Effector CD8-positive, alpha-beta T cell (primary cell): ENCODE results near the gene SEPHS2.
"Not testable (repeated sequence)": the region's sequence is repeated elsewhere in the genome, so short reads cannot be mapped to it uniquely, and the experiment has no call there.

Experiments
- DNase-seq: peaks from one replicate; lab custom pipeline; 2025; lab: John Stamatoyannopoulos, UW
- total RNA-seq, 4 experiments: gene quantifications; one replicate each; lab custom pipeline; 2026; lab: John Stamatoyannopoulos, UW

The SEPHS2 gene, protein sequence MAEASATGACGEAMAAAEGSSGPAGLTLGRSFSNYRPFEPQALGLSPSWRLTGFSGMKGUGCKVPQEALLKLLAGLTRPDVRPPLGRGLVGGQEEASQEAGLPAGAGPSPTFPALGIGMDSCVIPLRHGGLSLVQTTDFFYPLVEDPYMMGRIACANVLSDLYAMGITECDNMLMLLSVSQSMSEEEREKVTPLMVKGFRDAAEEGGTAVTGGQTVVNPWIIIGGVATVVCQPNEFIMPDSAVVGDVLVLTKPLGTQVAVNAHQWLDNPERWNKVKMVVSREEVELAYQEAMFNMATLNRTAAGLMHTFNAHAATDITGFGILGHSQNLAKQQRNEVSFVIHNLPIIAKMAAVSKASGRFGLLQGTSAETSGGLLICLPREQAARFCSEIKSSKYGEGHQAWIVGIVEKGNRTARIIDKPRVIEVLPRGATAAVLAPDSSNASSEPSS
- 36.1 to 47.9 (median 40.2) reads per million in 4 experiments for total RNA-seq

- DNase-seq, result peak; percentile 92
These were observed at the start of gene SEPHS2 for GRCh38 chr16:30445408-30446202. Gene SEPHS2 (minus strand): TSS chr16:30445874. CDS start chr16:30445727, 147 bp downstream.

- no peak for DNase-seq
These were observed 49.0 kb upstream of the SEPHS2 start for GRCh38 chr16:30494709-30495108.

DNA sequence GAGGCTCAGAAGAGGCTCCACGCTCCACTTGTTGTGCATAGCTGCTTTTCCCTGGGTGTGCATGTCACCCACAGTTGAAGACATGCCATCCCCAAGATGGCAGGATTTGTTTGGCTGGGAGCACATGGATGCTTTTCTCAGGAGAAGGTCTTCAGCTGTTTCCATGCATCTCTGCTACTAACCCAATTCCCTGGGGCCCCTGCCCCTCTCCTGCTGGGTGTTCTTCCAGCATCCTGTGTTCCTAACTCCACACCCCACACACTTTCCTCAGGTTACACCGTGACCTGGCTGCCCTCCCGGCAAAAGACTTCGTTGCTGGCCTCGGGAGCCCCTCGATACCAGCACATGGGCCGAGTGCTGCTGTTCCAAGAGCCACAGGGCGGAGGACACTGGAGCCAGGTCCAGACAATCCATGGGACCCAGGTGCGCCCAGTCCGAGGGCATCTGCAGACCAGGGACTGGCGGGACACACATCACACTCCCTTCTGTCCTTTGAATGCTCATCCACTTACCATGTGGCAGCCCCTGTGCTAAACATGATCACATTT lies 48.3 kb upstream of the SEPHS2 start:
- DNase-seq, result no peak

DNA sequence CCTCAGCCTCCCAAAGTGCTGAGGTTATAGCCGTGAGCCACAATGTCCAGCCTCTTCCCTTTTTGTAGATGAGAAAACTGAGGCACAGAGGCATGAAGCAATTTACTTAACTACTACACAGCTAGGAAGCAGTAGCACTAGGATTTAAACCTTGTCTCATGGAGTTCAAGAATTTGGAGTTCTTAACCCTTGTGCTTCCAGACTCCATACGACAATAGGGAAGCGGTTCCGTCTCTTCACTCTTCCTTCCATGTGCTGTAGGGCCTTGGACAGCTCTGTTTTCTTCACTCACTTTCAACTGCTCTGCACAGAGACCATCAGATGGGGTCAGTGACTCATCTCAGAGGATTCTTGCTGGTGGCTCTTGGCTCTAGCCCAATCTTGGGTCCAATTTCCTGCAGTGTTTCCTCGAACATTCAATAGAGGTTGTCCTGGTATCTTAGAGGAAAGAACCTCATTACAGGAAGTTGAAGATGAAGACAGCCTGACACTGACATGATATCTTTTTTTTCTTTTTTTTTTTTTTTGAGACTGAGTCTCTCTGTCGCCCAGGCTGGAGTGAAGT lies 46.2 kb upstream of the SEPHS2 start:
- no peak for DNase-seq

DNA sequence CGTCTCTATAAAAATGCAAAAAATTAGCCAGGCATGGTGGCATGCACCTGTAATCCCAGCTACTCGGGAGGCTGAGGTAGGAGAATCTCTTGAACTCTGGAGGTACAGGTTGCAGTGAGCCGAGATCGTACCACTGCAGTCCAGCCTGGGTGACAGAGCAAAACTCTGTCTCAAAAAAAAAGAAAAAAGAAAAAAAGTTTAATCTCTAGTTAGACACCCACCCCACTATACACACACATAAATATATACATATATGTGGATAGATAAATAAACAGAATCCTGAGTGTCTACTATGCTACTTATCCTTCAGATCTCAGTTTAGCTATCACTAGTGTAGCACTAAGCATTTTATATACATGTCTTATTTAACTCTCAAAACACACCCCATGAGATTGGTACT lies 45.6 kb upstream of the SEPHS2 start:
- DNase-seq, result no peak

DNA sequence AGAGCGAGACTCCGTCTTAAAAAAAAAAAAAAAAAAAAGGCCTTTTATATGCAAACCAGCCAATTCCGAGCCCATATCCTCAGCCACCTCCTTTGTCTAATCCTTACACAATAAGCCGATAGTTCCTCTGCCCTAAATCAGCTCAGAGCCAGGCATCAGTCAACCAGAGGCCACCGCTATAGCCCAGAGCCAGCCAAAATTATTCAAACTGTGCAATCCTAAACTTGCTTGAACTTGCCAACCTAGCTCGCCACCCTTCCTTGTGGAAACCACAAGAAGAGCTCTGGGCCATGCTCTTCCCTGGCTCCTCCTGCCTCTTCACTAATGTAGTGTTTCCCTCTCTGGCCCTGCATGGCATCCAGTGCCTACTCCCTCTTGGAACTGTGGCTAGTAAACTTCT lies 44.5 kb upstream of the SEPHS2 start:
- DNase-seq, result no peak

GRCh38 chr16:30488764-30489605 lies 43.3 kb upstream of the SEPHS2 start:
- DNase-seq, result no peak

DNA sequence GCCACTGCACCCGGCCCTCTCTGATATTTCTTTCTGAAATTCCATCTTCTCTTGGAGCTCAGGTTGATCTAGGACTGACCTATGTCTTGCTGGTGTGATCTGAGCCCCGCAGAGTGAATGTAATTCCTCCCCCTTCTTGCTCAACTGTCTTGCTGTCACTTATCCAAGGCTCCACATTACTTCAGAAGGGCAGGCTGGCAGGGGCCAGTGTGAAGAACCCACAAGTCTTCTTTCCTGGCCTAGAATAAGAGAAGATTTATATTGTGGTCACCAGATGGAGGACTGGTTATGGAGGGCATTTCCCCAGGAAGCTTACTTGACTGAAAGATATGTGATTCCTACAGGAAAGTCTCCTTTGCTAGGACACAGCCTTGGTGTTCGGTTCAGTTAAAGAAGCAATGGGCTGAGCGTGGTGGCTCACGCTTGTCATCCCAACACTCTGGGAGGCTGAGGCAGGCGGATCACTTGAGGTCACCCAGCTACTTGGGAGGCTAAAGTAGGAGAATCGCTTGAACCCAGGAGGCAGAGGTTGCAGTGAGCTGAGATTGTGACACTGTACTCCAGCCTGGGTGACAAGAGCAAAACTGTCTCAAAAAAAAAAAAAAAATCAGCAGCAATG lies 40.3 kb upstream of the SEPHS2 start:
- no peak for DNase-seq

DNA sequence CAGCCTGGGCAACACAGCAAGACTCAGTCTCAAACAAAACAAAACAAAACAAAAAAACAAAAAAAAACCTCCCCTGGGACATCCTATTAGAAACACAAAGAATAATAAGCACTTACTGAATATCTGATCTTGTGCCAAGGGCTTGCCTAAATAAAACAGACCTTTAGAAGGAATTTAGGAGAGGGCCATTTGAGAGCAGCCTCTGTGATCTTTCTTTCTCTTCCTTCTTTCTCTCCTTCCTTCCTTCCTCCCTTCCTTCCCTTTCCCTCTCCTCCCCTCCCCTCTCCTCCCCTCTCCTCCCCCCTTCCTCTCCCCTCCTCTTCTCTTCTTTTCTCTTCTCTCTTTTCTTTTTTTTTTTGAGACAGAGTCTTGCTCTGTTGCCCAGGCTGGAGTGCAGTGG lies 39.2 kb upstream of the SEPHS2 start:
- no peak for DNase-seq

DNA sequence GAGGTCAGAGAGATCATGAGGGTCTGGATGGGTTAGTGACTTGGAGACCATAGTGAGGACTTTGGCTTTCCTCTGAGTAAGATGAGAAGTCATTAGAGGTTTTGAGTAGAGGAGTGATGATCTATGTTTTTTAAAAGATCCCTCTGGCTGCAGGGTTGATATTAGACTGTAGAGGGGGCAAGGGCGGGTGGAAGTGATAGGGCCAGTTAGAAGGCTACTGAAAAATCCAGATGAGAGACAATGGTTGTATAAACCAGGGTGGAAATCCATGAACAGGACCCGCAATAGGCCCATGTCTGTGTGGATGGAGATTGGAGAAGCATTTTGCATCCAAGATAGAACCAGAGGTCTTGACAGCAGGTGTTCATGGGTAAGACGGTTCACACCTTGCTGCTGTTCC lies 36.7 kb upstream of the SEPHS2 start:
- DNase-seq, result no peak

- no peak for DNase-seq
These were observed 35.7 kb upstream of the SEPHS2 start for GRCh38 chr16:30481381-30481780.

DNA sequence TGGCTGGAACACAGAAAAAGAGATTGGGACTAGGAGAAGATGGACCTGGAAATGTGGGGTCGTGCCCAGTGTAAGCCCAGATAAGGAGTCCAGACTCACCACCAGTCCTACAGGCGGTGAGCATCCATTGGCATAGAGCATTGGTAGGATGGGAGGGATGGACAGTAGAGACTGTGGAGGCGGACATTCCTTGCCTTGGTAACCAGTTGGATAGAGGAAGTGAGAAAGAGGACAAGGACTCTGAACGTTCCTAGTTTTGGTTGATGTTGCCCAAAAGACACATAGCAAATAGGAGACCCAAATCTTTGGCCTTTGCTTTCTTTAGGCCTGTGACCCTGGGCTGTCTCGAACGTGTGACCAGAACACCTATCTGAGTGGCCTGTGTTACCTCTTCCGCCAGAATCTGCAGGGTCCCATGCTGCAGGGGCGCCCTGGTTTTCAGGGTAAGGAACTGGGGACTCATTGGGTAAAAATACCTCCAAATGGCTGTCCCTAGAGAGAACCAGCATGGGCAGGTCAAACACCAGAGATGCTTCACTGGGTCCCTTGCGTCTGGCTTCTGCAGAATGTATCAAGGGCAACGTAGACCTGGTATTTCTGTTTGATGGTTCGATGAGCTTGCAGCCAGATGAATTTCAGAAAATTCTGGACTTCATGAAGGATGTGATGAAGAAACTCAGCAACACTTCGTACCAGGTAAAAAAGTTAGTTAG lies 33.2 kb upstream of the SEPHS2 start:
- DNase-seq, result no peak

GRCh38 chr16:30477773-30478172 lies 32.1 kb upstream of the SEPHS2 start:
- DNase-seq, result not testable (repeated sequence)

DNA sequence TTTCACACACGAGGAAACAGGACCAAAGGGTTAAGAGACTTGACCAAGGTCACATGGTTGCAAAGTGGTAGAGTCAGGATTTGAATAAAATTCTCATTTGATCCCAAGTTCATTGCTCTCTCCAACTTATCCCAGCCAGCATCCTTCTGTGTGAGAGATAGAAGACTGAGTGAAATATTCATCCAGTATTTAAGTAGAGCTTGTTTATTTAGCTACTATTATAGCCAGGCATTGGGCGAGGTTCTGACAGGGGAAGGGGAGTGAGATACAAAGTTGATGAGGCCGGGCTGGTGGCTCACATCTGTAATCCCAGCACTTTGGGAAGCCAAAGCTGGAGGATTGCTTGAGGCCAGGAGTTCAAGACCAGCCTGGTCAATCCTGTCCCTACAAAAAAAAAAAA lies 31.3 kb upstream of the SEPHS2 start:
- DNase-seq, result no peak

DNA sequence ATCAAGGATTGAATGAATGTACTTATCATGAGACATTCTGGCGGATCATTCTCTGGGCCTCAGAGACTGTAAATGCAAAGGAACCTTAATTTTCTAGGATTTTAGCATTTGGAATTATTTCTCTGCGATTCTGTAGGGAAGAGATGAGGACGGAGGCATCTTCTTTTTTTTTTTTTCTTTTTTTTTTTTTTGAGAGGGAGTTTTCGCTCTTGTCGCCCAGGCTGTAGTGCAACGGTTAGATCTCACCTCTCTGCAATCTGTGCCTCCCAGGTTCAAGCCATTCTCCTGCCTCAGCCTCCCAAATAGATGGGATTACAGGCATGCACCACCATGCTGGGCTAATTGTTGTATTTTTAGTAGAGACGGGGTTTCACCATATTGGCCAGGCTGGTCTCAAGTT lies 29.0 kb upstream of the SEPHS2 start:
- no peak for DNase-seq

DNA sequence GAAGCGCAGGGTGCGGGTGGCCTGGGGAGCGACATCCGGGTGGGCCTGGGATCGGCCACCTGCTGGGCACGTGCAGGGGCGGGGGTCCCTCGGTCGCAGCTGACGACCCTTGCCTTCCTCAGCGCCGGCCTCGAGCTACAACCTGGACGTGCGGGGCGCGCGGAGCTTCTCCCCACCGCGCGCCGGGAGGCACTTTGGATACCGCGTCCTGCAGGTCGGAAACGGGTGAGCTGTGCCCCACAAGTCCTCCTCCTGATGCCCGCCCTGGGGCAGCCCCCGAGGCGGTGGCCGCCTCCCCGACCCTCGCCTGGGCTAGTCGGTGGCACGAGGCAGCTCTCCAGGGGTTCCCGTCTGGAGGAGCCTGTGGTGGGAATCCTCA lies 28.4 kb upstream of the SEPHS2 start:
- DNase-seq, result no peak

DNA sequence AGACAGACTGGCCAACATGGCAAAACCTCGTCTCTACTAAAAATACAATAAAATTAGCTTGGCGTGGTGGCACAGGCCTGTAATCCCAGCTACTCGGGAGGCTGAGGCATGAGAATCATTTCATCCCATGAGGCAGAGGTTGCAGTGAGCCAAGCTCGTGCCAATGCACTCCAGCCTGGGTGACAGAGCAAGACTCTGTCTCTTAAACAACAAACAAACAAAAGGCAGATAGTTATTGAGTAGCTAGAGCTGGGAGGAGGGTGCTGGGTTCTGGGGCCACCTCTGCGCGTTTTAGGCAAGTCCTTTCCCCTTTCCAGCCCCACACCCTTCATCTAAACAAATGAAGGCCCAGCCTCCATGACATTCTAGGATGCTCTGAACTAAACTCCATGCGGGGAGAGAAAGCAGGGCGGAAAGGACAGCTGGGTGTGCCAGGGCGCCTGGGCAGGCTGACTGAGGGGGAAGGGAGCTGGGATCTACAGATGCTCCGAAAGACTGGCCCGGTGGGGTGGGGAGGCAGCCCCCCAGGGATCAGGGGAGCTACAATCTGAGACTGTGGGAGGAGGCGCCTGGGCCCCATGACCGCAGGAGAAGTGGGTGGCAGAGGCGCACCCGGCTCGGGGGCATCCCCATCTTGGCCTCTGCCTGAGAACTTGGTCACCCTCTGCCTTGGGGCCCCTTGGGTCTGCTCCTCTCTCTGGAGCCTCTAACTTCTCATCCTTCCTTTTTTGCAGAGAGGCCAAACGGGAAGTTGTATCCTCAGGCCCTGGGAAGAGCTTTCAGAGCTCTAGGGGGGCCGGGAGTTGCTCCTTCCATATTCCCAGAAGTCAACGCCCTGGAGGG lies 27.8 kb upstream of the SEPHS2 start:
- no peak for DNase-seq

GRCh38 chr16:30472328-30472942 lies 26.8 kb upstream of the SEPHS2 start, which contains the start of gene ITGAL:
Gene ITGAL (plus strand): TSS chr16:30472742. CDS start chr16:30472838, 96 bp downstream.
- peak; percentile 48 for DNase-seq

- DNase-seq, result no peak
These were observed 24.9 kb upstream of the SEPHS2 start for GRCh38 chr16:30470632-30470995.
